Cardiac fibroblast (primary cell): ENCODE data around the gene PHOSPHO1.
A peak's percentile ranks its signal among the peaks of the same experiment; 100 is the strongest.
"Not testable (repeated sequence)": the region's sequence is repeated elsewhere in the genome, so short reads cannot be mapped to it uniquely, and the experiment has no call there.

Source experiments
- DNase-seq, 2 donors: peaks; one replicate each; pipeline versions ENCODE4 v3.0.0 to v3.0.0-alpha.2; 2010; ENCODE audit warnings: low read depth in 2 of 2
- H3K4me3 ChIP-seq, 2 donors: replicated peaks in 1 of 2; 1 replicate in 1 of 2; 2 replicates in 1 of 2; pipeline ENCODE4 v1.5.1; 2011; ENCODE audit warnings: low read depth in 2 of 2, low read length in 2 of 2, mild to moderate bottlenecking in 2 of 2, moderate library complexity in 1 of 2
- CTCF ChIP-seq: IDR thresholded peaks from one replicate; pipeline ENCODE4 v1.5.1; 2011; ENCODE audit warnings: low read depth, mild to moderate bottlenecking, low read length, inconsistent platforms

PHOSPHO1 gene

GRCh38 chr17:49267912-49268311, 37.3 kb upstream of the PHOSPHO1 start:
- no peak for DNase-seq
- no peak for TF ChIP-seq CTCF
- H3K4me3 ChIP-seq, result no peak overlapping the region

GRCh38 chr17:49266233-49266632, 35.6 kb upstream of the PHOSPHO1 start:
- DNase-seq, result no peak
- no peak for TF ChIP-seq CTCF
- no peak overlapping the region for H3K4me3 ChIP-seq

- not testable (repeated sequence) for DNase-seq
These were observed 31.0 kb upstream of the PHOSPHO1 start for GRCh38 chr17:49261540-49261939.

GRCh38 chr17:49260817-49261291, 30.3 kb upstream of the PHOSPHO1 start:
- no peak for TF ChIP-seq CTCF
- DNase-seq, result no peak
- peak overlapping the region; percentile 45 to 48 for H3K4me3 ChIP-seq

More at GRCh38 chr17:49261540-49261939, 31.0 kb upstream of the PHOSPHO1 start:
- H3K4me3 ChIP-seq, result not testable (repeated sequence)

GRCh38 chr17:49260011-49260816, 29.6 kb upstream of the PHOSPHO1 start:
- DNase-seq, result peak; percentile 81 to 92

GRCh38 chr17:49259663-49260010, 29.1 kb upstream of the PHOSPHO1 start:
- TF ChIP-seq CTCF, result no peak

More at GRCh38 chr17:49260011-49260816, 29.6 kb upstream of the PHOSPHO1 start:
- TF ChIP-seq CTCF, result no peak
- peak overlapping the region; percentile 45 to 48 for H3K4me3 ChIP-seq

GRCh38 chr17:49258394-49258793, 27.8 kb upstream of the PHOSPHO1 start:
- no peak for DNase-seq
- no peak for TF ChIP-seq CTCF
- no peak overlapping the region for H3K4me3 ChIP-seq

More at GRCh38 chr17:49259663-49260010, 29.1 kb upstream of the PHOSPHO1 start:
- no peak for DNase-seq
- peak overlapping the region; percentile 45 to 48 for H3K4me3 ChIP-seq
